Astrocyte of the cerebellum (primary cell): ENCODE data around the gene TERB1.

Experiments
- DNase-seq: peaks from one replicate; pipeline ENCODE4 v3.0.0-alpha.2; 2011; ENCODE audit warnings: low read depth
- H3K4me3 ChIP-seq: 2 replicates; pipeline ENCODE4 v1.5.1; 2011; ENCODE audit warnings: mild to moderate bottlenecking, low read depth, low read length, moderate library complexity
- in situ Hi-C: cut with HindIII; loops from 2 replicates; pipeline ENCODE4 v1.10.0; 2017; ENCODE audit warnings: low sequenced_read_pairs
- TF ChIP-seq, protein P1 (sequence below): IDR thresholded peaks from 2 replicates; pipeline ENCODE4 v1.5.1; 2012; ENCODE audit warnings: low read length, low read depth, moderate library complexity, mild to moderate bottlenecking; ENCODE audit errors: missing control alignments

The TERB1 gene

DNA sequence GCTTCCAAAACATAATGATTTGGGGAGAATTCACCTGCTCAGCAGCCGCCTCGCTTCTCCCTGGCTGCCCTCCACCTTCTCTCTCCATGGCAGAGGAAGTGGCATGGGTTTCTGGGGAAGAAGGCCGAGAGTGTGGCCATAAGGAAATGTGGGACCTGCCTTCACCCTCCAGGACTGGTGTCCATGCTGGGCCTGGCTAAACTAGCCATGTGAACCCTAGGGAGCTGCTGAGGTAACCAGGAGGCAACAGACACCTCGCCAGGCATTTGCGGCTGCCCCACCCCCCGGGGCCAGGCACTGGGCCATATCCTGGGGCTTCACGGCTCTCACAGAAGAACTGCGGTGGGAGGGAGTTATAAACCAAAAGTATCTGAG lies 94.9 kb downstream of the TERB1 start:
- H3K4me3 ChIP-seq = no peak overlapping the region
- no peak for DNase-seq
- TF ChIP-seq, protein P1, sequence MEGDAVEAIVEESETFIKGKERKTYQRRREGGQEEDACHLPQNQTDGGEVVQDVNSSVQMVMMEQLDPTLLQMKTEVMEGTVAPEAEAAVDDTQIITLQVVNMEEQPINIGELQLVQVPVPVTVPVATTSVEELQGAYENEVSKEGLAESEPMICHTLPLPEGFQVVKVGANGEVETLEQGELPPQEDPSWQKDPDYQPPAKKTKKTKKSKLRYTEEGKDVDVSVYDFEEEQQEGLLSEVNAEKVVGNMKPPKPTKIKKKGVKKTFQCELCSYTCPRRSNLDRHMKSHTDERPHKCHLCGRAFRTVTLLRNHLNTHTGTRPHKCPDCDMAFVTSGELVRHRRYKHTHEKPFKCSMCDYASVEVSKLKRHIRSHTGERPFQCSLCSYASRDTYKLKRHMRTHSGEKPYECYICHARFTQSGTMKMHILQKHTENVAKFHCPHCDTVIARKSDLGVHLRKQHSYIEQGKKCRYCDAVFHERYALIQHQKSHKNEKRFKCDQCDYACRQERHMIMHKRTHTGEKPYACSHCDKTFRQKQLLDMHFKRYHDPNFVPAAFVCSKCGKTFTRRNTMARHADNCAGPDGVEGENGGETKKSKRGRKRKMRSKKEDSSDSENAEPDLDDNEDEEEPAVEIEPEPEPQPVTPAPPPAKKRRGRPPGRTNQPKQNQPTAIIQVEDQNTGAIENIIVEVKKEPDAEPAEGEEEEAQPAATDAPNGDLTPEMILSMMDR = no peak
- in situ Hi-C loops = no loop called here

DNA sequence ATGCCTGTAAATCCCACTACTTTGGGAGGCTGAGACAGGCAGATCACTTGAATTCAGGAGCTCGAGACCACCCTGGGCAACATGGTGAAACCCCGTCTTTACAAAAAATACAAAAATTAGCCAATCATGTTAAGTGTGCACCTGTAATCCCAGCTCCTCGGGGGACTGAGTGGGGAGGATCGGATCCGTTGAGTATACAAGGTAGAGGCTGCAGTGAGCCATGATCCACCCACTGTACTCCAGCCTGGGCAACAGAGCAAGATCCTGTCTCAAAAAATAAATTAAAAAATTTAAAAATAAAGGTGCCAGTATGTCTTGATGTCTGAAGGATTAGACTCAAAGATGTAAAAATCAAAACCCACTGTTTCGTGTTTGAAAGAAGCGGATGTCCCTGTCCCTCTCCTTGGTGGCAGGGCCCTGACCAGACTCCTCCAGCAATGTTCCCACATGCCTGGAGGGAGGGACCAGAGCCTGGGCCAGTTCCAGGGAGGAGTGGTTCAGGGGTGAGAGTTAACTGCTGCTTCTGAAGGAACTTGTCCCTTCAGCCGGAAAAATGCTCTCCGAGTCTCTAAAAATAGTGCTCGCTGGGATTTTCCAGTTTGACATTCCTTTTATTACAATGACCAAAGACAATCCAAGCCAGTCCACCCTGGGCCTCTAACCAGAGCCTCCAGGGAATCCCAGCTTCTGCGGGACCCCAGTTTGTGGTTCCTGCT lies 95.4 kb downstream of the TERB1 start:
- DNase-seq = no peak
- TF ChIP-seq, protein P1 = no peak
- no peak overlapping the region for H3K4me3 ChIP-seq
- in situ Hi-C loops = no loop called here
